Measurements from ENCODE around the gene MSH3.
"Not testable (repeated sequence)": the region's sequence is repeated elsewhere in the genome, so short reads cannot be mapped to it uniquely, and the experiment has no call there.

The MSH3 gene

GRCh38 chr5:80799041-80799440 is 144.6 kb downstream of the MSH3 start:
- DNase-seq = no peak

- DNase-seq = no peak
These were observed 145.1 kb downstream of the MSH3 start for GRCh38 chr5:80799573-80799972.

GRCh38 chr5:80804332-80804731 is 149.9 kb downstream of the MSH3 start:
- no peak for DNase-seq

GRCh38 chr5:80805038-80805437 is 150.6 kb downstream of the MSH3 start:
- DNase-seq = no peak

- no peak for DNase-seq
These were observed 152.5 kb downstream of the MSH3 start for GRCh38 chr5:80806929-80807328.

GRCh38 chr5:80809451-80809850 is 155.0 kb downstream of the MSH3 start:
- no peak for DNase-seq

- no peak for DNase-seq
These were observed 156.0 kb downstream of the MSH3 start for GRCh38 chr5:80810425-80810824.

- no peak for DNase-seq
These were observed 162.1 kb downstream of the MSH3 start for GRCh38 chr5:80816590-80816989.

- DNase-seq = no peak
These were observed 166.2 kb downstream of the MSH3 start for GRCh38 chr5:80820685-80821084.

- DNase-seq = no peak
These were observed 168.2 kb downstream of the MSH3 start for GRCh38 chr5:80822640-80823039.

- not testable (repeated sequence) for DNase-seq
These were observed 169.7 kb downstream of the MSH3 start for GRCh38 chr5:80824159-80824558.

GRCh38 chr5:80825786-80826460 is 171.5 kb downstream of the MSH3 start:
- DNase-seq = peak; percentile 82

GRCh38 chr5:80834710-80835109 is 180.3 kb downstream of the MSH3 start:
- no peak for DNase-seq

- DNase-seq = no peak
These were observed 180.7 kb downstream of the MSH3 start for GRCh38 chr5:80835128-80835527.

- no peak for DNase-seq
These were observed 183.2 kb downstream of the MSH3 start for GRCh38 chr5:80837679-80838078.

GRCh38 chr5:80841026-80841797 is 186.8 kb downstream of the MSH3 start:
- DNase-seq = not testable (repeated sequence)

GRCh38 chr5:80846422-80846821 is 192.0 kb downstream of the MSH3 start:
- not testable (repeated sequence) for DNase-seq

GRCh38 chr5:80850168-80850567 is 195.7 kb downstream of the MSH3 start:
- DNase-seq = not testable (repeated sequence)

GRCh38 chr5:80852331-80853245 is 198.1 kb downstream of the MSH3 start:
- DNase-seq = no peak

- no peak for DNase-seq
These were observed 199.0 kb downstream of the MSH3 start for GRCh38 chr5:80853413-80853812.

GRCh38 chr5:80854583-80854982 is 200.1 kb downstream of the MSH3 start:
- DNase-seq = no peak

- no peak for DNase-seq
These were observed 206.6 kb downstream of the MSH3 start for GRCh38 chr5:80860924-80861613.

- no peak for DNase-seq
These were observed 209.3 kb downstream of the MSH3 start for GRCh38 chr5:80863708-80864107.

Data from DMS79 (cell line).